Middle frontal gyrus (tissue), 1 donor: Measurements from ENCODE around the gene PAEP.
"Not testable (repeated sequence)": the region's sequence is repeated elsewhere in the genome, so short reads cannot be mapped to it uniquely, and the experiment has no call there.

Experiments used
- DNase-seq: peaks from one replicate; pipeline ENCODE4 v3.0.0-alpha.2; 2015; ENCODE audit warnings: low spot score; ENCODE audit errors: extremely low spot score

Gene PAEP

DNA sequence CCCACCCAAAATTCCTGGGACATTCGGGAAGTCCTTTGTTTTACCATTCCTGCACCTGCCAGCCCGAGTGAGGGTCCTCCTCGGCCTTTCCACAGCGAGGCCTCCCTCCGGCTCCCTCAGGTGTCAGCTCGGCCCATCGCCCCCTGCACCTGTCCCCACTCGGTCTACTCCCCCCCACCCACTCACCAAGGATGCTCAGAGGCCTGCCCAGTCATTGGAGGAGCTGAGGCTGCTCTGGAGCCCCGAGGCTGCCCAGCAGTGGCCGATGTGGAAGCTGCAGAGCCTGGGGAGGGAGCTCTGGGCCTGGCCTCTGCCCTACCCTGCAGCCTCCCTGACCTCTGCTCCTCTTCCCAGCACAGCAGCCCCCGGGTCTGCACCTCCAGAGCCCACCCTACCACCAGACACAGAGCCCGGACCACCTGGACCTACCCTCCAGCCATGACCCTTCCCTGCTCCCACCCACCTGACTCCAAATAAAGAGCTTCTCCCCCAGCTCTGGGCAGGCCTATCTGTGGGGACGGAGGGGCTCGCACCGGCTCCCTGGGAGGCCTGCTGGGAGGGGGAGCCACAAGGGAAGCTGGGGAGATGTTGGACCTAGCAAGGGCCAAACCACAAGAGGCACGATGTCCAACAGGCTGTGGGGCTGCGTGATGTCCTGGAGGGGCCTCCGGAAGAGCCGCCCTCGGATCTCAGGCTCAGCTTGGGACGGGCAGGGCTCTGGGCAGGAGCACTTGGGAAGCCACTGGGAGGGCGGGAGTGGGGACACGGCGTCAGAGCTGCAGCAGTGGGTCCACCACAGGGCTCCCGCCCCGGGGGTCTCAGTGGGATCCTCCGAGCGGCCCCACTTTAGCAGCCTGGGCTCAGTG lies 11.8 kb upstream of the PAEP start:
- not testable (repeated sequence) for DNase-seq

DNA sequence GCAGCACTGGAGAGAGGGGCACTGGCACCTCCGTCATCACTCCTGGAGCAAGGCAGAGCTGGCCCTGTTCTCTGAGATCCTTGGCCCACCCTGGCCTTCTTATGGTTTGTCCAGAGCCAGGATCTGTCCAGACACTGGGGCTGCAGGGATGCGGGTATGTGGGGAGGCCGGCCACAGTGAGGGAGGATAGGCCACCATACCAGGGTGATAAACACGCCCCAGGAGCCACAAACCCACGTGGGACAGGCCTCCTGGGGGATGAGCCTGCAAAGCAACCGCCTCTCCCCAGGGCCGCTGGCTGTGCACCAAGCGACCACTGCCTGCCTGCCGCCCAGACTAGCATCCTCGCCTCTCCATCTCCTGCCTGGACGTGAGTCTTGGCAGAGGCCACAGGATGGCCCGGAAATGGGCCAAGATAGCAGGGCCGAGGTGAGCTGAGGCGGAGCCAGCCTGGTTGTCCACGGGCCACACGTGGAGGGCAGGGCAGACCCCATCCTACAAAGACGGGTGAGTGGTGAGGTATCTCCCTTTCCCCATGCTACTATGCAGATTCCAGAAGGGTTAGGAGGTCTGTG lies 11.1 kb upstream of the PAEP start:
- DNase-seq = no peak

DNA sequence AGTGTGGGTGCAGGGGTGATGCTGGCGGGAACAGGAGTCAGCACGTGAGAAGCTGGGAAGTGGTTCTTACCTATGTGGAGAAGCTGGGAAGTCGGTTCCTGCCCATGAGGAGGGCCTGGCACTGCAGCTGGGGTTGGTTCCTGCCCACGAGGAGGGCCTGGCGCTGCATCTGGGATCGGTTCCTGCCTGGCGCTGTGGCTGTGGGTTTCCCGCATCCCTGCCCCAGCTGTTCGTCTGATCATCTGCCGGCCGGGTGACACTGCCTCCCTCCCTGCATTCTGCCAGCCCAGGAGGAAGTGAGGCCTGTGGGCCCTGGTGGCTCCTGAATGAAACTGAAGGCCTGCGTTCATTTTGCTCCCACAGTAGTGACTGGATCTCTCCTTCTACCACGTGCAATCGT lies 10.5 kb upstream of the PAEP start:
- DNase-seq = no peak

DNA sequence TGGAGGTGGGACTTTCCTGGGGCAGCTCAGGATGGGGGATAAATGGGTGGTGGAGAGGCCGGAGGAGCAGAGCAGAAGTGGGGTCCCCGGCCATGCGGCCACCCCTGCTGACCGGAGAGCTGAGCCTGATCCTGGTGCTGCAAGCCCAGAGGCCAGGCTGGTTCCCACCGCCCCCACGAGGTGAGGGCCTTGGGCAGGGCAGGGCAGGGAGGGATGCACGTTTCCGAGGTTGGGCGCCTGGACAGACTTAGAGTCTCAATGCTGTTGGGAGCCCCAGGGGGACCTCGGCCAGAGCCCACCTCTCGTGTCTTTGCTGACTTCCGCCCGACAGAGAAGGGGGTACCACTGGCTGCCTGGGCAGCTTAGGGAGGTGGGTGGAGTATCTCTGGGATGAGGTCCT lies 10.1 kb upstream of the PAEP start:
- DNase-seq = no peak

DNA sequence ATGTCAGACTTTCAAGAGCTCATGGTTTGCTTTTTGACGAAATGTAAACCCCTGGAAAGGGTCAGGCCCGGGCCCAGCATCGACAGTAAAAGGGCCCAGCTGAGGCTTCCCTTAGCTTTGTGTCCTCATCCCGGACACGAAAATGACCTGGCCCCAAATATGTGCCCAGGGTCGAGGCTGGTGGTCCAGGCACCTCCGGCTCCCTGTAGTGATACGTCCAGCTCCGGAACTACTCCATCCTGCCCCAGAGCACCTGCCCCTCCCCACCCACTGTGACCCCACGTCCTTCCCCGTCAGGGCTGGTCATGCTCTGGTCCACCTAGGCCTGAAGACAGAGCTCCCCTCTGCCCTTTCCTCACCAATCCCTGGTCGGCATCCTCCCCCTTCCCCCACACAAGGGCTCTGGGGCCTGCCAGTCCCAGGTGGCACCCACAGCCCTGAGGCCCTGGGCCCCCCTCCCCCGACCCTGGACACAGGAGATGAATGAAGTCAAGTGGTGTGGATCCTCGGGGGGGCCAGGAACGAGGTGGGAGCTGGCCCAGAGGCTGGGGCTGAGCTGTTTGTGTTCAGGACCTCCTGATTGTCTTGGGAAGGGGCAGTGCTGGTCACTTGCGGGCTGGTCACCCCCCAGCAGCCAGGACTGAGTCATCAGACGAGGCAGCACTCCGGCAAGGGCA lies 9.4 kb upstream of the PAEP start:
- DNase-seq = no peak

DNA sequence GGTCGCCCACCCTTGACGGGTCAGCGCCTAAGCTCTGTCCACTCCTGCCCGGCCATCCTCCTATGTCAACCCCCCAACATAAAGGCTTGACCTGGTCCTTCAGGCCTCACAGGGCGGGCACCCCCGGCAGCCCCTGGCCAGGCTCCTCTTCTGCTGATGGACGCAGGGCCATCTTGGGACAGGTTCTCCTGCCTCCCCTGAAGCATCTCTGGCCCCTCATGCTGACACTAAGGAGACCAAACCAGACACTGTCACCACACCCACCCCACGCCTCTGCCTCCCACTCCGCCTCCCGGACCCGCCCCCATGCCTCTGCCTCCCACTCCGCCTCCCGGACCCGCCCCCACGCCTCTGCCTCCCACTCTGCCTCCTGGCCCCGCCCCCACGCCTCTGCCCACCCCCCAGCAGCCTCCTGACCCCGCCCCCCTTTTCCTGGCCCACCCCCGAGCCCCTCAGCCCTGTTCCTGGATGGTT lies 8.8 kb upstream of the PAEP start:
- DNase-seq = no peak

DNA sequence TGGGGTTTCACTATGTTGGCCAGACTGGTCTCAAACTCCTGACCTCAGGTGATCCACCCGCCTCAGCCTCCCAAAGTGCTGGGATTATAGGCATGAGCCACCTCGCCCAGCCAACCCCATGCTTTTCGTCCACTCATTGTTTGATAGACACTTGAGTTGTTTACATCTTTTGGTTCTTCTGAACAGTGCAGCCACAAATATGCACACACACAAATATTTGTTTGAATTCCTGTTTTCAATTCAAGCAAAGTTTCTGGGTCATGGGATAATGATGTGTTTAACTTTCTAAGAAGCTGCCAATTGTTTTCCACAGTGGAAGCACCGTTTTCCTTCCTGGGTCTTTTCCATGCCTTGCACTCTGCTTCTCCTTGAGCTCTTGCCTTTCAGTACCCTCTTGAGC lies 6.8 kb upstream of the PAEP start:
- DNase-seq = no peak

DNA sequence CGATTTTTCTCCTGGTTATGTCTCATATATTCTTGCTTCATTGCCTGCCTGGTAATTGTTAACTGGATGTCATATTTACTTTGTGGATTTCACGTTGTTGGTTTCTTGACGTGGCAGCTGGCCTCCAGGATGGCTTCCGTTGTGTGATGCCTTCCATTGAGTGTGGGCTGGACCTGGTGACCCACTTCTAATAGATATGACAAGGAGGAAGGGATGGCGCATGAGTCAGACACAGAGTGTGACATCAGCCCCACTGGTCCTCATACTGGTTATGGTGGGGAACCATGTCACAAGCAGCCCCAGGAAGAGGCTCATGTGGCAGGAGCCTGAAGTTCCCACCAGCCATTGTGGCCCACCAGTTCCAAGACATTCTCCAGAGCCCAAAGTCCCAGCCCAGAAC lies 6.4 kb upstream of the PAEP start:
- DNase-seq = no peak

DNA sequence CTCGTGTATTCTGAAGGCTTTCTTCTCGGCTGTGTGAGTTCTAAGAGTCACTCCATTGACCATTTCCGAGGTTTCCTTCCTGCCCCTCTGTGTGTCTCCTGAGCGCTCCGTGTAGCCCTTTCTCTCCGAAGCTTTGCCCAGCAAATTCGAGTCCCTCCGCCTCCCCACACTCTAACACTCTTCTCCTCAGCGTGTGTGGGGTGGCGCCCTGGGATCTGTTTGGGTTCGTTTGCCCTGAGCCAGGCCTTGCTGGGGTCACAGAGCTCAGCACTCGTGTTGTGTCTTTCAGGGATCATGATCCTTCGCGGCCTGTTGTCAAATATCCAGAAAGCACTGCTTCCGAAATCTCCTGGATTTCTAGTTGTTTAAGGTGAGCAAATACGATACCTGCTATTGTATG lies 5.6 kb upstream of the PAEP start:
- no peak for DNase-seq

DNA sequence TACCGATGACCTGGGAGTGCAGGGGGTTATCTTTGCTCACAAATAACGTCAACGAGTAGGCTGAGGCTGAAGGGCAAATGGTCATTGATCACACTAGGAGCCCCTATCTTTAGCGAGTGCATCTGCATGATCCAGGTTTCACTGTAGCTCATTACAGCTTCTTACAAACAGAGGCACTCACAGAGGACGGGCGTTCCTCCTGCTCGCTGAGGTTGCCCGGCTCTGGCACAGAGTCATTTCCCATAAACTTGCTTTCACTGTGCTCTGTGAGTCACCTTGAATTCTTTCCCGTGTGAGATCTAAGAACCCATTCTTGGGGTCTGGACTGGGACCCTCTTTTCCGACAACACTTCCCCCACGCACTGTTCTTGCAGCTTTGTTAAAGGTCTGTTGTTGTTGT lies 1.9 kb upstream of the PAEP start:
- DNase-seq = no peak

DNA sequence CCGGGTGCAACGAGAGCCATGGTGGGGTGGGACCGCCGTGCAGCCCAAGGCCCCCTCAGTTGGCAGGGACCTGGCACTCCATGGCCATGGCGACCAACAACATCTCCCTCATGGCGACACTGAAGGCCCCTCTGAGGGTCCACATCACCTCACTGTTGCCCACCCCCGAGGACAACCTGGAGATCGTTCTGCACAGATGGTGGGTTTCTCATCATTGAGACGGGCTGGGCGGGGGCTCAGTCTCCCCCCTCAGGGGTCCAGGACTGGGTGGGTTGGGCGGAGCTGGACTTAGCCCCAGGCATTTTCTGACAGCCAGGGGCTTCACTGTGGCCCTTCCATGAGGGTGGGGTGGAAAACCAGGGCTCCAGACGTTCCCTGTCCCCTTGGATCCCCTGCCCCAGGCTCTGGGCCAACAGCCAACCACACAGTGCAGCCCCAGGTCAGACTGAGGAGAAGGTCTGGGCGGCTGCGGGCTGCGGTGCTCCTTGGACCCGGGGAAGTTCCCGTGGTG lies 734 bp downstream of the PAEP start:
- DNase-seq = no peak

DNA sequence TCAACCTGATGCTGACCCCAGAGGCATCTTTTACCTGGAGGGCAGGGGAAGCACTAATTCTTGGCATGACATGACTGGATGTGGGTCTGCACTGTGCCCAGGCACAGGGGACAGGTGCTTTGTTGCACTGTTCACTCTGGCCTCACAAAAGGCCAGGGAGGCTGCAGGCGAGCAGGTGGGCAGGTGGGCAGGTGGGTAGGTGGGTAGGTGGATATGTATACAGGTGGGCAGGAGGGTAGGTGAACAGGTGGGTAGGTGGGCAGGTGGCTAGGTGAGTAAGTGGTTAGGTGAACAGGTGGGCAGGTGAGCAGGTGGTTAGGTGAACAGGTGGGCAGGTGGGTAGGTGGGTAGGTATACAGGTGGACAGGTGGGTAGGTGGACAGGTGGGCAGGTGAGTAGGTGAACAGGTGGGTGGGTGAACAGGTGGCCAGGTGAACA lies 1.5 kb downstream of the PAEP start:
- DNase-seq = no peak

DNA sequence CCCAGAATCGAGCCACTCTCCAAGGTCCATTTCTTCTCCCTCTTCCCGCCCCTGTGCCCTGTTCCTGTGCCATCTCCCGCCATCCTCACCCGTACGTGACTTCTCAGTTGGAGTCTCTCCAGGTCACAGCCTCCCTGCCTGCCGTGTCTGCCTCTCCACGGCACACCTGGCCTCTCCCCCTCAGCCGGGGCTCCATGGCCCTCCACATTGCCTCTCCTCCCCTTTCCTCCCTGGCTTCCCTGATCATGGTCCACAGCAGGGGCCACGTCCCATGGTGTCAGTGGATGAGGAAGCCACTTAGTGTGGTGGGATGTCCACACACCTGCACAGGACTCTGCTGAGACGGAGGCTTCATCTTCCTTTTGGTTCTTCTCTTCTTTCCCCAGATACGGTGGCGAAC lies 2.3 kb downstream of the PAEP start:
- DNase-seq = no peak

DNA sequence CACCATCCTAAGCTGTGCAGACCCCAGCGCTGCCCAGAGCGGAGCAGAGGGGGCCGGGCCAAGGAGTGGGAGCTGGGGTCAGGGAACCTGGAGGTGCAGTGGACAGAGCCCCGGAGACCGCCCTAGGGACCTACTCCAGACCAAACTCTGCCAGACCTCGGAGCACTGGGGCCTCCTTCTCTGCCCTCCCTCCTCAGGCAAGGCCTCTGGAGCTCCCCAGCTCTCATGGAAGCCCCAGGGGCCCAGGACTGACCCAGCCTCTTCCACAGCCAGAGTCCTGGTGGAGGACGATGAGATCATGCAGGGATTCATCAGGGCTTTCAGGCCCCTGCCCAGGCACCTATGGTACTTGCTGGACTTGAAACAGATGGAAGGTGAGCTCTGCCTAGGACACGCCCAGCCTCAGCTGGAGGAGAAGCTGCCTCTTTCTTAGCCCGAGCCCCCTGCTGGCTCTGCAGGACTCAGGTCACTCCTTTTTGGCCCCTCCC lies 3.6 kb downstream of the PAEP start:
- no peak for DNase-seq

DNA sequence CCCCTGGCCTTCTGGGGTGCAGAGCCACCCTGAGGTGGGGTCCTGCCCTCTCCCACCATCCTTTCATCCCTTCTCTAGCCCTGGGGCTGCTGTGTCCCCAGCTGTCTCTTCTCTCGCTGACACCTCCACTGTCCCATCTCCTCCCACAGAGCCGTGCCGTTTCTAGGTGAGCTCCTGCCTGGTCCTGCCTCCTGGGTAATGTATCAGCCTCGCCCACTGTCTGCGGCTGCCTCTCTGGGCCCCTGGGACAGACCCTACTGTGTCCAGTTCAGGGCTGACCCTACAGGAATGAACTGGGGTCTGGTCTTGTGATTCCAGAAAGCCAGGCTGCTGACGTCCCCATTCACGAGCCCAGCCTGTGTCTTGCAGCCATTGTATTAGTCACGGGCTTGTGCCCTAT lies 4.1 kb downstream of the PAEP start:
- no peak for DNase-seq

DNA sequence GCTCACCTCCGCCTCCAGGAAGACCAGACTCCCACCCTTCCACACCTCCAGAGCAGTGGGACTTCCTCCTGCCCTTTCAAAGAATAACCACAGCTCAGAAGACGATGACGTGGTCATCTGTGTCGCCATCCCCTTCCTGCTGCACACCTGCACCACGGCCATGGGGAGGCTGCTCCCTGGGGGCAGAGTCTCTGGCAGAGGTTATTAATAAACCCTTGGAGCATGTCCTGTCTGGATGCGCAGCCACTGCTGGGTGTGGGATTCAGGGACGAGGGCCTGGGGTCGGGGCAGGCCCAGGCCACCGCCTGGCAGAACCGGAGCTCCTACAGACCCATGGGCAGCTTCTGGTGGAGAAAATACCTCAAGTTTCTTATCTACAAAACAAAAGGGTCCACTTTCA lies 5.0 kb downstream of the PAEP start:
- no peak for DNase-seq

DNA sequence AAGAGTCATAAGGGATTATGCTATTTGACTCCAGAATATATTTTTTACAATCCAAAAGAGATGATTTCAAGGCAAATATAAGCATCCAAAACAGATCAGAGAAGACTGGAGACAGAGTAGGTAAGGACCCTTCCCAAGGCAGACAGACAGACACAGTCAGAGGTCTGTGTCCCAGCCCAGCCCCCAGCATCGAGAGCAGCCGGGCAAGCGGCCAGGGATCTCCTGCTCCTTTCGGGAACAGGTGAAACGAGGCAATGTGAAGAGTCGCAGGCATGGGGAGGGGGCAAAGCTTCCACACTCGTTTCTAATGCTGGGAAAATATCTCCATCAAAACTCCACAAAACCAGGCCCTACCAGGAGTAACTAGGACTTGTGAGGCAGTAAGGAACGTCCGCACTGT lies 5.8 kb downstream of the PAEP start:
- no peak for DNase-seq

DNA sequence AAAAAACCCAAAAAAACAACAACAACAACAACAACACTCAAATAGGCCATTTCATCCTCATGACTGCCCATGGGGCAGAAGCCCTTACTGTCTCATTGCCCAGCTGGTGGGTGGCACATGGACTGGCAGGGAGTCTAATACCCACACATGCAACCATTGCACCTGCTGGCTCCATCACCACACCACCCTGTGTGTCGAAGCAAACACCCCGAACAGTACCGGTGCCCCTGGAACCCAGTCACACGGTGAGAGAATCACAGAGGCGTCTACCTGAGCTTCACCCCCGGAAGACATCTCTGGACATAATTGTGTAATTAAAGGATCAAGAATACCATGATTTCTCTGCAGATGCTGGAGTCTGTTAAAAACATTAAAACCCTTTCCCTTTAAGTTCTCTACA lies 6.5 kb downstream of the PAEP start:
- no peak for DNase-seq

DNA sequence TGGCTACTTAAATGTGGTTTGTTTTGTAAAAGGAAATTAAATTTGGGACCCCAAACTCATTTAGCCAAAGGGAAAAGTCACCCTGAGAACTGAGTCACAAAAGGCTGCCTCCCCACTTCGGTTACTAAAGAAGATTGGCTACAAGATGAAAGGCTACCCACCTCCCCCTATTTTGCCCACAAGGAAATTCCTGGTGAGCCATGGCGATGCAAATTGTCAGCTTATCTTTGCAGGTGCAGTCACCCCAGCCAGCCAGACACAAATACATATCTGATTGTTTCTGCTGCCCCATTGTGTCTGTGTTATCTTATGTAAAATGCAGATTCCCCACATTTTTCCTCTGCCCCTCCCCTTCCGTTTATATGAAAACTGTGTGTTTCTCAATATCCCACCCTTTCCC lies 8.9 kb downstream of the PAEP start:
- DNase-seq = no peak

DNA sequence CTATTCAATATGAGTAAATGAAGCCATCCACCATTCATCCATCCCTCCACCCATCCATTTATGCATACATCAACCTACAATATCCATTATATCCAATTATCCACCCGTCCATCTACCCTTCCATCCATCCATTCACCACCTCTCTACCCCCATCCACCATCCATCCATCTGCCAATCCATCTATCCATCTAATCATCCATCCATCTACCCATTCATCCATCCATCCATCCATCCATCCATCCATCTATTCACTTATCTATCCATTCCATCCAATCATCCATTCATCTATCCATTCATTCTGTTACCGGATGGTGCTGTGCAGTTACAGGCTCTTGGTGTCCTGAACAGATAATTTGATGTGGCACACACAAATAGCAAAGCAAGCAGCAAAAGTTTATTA lies 10.7 kb downstream of the PAEP start:
- no peak for DNase-seq

DNA sequence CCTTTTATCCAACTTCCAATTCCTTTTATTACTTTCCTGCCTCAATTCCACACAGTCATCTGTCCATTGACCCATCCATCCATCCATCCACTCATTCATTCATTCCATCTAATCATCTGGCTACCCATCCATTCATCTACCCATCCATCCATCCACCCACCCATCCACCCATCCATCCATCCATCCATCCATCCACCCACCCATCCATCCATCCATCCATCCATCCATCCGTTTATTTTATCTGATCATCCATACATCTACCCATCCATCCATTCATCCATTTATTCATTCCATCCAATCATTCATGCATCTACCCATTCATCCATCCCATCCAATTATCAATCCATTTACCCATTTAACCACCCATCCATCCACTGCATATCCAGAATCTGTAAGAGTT lies 11.6 kb downstream of the PAEP start:
- DNase-seq = no peak

DNA sequence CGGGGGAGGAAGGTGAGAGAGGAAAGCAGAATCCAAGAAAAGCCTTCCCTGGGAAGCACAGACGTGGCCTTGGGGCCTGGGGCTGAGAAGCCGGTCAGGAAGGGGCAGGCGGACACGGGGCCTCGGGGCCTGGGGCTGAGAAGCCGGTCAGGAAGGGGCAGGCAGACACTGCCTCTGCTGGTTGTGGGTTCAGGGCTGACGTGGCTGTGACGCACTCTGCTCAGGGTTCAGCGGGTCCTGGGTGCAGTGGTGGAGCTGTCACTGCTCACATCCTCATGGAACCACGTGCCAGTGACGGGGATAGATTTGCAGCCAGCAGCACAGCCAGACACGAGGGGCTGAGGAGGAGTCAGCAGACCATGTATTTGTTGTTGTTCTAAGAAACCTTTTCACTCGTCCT lies 12.8 kb downstream of the PAEP start:
- DNase-seq = no peak
